H1 (cell line): Measurements from ENCODE around the gene B4GALNT3. TPM values are rescaled to one million over a fixed set of nuclear protein-coding genes. Genes with fewer than 3 reads are reported as not detected.

Experiments
- CBX5 ChIP-seq: fragments of 300-800, 300-1000 bp; sonication (generic); IDR thresholded peaks from 2 replicates; pipeline ENCODE4 v1.7.1; 2016; ENCODE audit warnings: antibody characterized with exemption, low read length, low read depth
- CEBPB ChIP-seq: IDR thresholded peaks from 2 replicates; pipeline ENCODE4 v1.6.1; 2012; ENCODE audit warnings: low read depth, low read length
- CHD1 ChIP-seq: IDR thresholded peaks from 2 replicates; pipeline ENCODE4 v1.6.1; 2012; ENCODE audit warnings: low read depth, low read length, improper control_type of control experiment
- CHD7 ChIP-seq: fragments of 300-600 bp; sonication (generic); IDR thresholded peaks from 2 replicates; pipeline ENCODE4 v1.7.1; 2012; ENCODE audit warnings: low read length, moderate library complexity, mild to moderate bottlenecking, inconsistent platforms; ENCODE audit not compliant: insufficient replicate concordance
- CREB1 ChIP-seq: IDR thresholded peaks from 2 replicates; pipeline ENCODE4 v1.6.1; 2012; ENCODE audit warnings: inconsistent platforms
- GABPA ChIP-seq: IDR thresholded peaks from 2 replicates; pipeline ENCODE4 v1.6.1; 2011; ENCODE audit warnings: mild to moderate bottlenecking, low read length, moderate library complexity, borderline replicate concordance; ENCODE audit not compliant: insufficient read depth
- POU5F1 ChIP-seq: IDR thresholded peaks from 2 replicates; pipeline ENCODE4 v1.6.1; 2011; ENCODE audit warnings: low read depth, mild to moderate bottlenecking, low read length, moderate library complexity
- RBBP5 ChIP-seq: IDR thresholded peaks from 2 replicates; pipeline ENCODE4 v1.7.1; 2012; ENCODE audit warnings: low read depth, mild to moderate bottlenecking, inconsistent platforms, low read length, moderate library complexity, borderline replicate concordance
- TCF12 ChIP-seq: IDR thresholded peaks from 2 replicates; pipeline ENCODE4 v1.6.1; 2011; ENCODE audit warnings: low read depth, mild to moderate bottlenecking, low read length
- polyA plus RNA-seq, 7 experiments: library from polyadenylated mRNA; depleted of rRNA in 3 of 7; stranded (reverse) in 5 of 7; unstranded in 2 of 7; fragments of >200 nt in 5 of 7; fragments of 200-250 nt in 2 of 7; gene quantifications; 1 replicate in 5 of 7; 2 replicates in 1 of 7; 4 replicates in 1 of 7; pipeline versions ENCODE4 v1.2.1 to v1.2.3, GENCODE V29; 2011 to 2013; ENCODE audit warnings: missing spikeins in 2 of 7, mixed read lengths in 2 of 7
- total RNA-seq: library from RNA; stranded (reverse); fragmentation: NEBNext Ultra II Directional; extraction: Animal tissue kit (Norgen Biotek cat#: 25700); gene quantifications from 2 replicates; pipeline ENCODE4 v1.2.1, GENCODE V29; 2021

Gene B4GALNT3
- total and polyA plus RNA-seq, 2 of the 8 experiments (the other 6 are each of a cell fraction or from before 2014, with no cell fraction given): 12.5 to 20.3 TPM

- TF ChIP-seq CHD7: no peak
- TF ChIP-seq CEBPB: no peak
- TF ChIP-seq GABPA: no peak
- TF ChIP-seq TCF12: no peak
- no peak for TF ChIP-seq CREB1
- no peak for TF ChIP-seq CHD1
- TF ChIP-seq CBX5: no peak
- no peak for TF ChIP-seq RBBP5
- TF ChIP-seq POU5F1: no peak
Measured at GRCh38 chr12:547883-548470, 88.2 kb downstream of the B4GALNT3 start (continued).
